ENCODE measurements around the gene NES. TPM values are rescaled to one million over a fixed set of nuclear protein-coding genes. Genes with fewer than 3 reads are reported as not detected.
A peak's percentile ranks its signal among the peaks of the same experiment; 100 is the strongest.

NES gene
- total and polyA plus RNA-seq, 2 experiments from 2014 or later, result 25.0 to 95.9 TPM

- Mint-ChIP-seq H3K9me3 (no peaks in the 10 kb centered on the region; the same call in 1 of the 3 replicates), H3K4me1 (peaks cover 75% of the 10 kb centered on the region), H3K36me3 (ENCODE audit: low read depth) (peaks cover 2% of the 10 kb centered on the region; the same call in 1 of the 3 replicates), H3K27ac (peak overlapping the region; percentile 35; the same call in 1 of the 2 replicates), H3K27me3 (ENCODE audit: insufficient read depth, low read depth, poor library complexity) (peaks cover 36% of the 10 kb centered on the region), H3K4me3 (no peak overlapping the region; the same call in 2 of the 3 replicates)
- ATAC-seq (no peak), DNase-seq (ENCODE audit: low spot score) (no peak)
- TF ChIP-seq ZNF462 (CRISPR knock-in tag; IDR thresholded peaks at IDR 0.05) (no peak), EZH2 (IDR thresholded peaks at IDR 0.05; ENCODE audit: low read depth, unreplicated experiment) (no peak), ZNF331 (CRISPR knock-in tag; IDR thresholded peaks at IDR 0.05; ENCODE audit: low read depth) (no peak), JUNB (IDR thresholded peaks at IDR 0.05; ENCODE audit: unreplicated experiment) (no peak), ETS1 (IDR thresholded peaks at IDR 0.05) (no peak), CREB1 (CRISPR knock-in tag; IDR thresholded peaks at IDR 0.05; ENCODE audit: low read depth) (no peak), EZH2phosphoT487 (IDR thresholded peaks at IDR 0.05; ENCODE audit: unreplicated experiment) (no peak), POLR2AphosphoS5 (IDR thresholded peaks at IDR 0.05; ENCODE audit: low read depth) (no peak), CTCF (conservative IDR thresholded peaks at IDR 0.05; ENCODE audit: low read depth in 2 of 2) (no peak)
- no peak overlapping the region for H2AFZ ChIP-seq
- H3K36me3 ChIP-seq (ENCODE audit: insufficient read depth), result no peaks in the 10 kb centered on the region
- peaks cover 28% of the 10 kb centered on the region; the same call in 1 of the 2 replicates for H3F3A ChIP-seq (replicated peaks; ENCODE audit: low read depth)
- peaks cover 21% of the 10 kb centered on the region for H3K27me3 ChIP-seq (ENCODE audit: insufficient read depth)
- H3K4me2 ChIP-seq, result peak overlapping the region; percentile 78
- H3K9me2 ChIP-seq (ENCODE audit: insufficient read depth), result no peaks in the 10 kb centered on the region
- peak overlapping the region; percentile 93 for H3K27ac ChIP-seq (ENCODE audit: low read depth)
- no peaks in the 10 kb centered on the region for H4K20me1 ChIP-seq (replicated peaks; ENCODE audit: insufficient read depth)
- no peaks in the 10 kb centered on the region for H3K79me2 ChIP-seq (replicated peaks; ENCODE audit: insufficient read depth)
- H3K4me1 ChIP-seq (ENCODE audit: insufficient read depth), result peaks cover 80% of the 10 kb centered on the region
- H3K4me3 ChIP-seq, result no peak overlapping the region
Measured at GRCh38 chr1:156662800-156663055, 14.5 kb downstream of the NES start.
